Spleen (tissue), 11 donors: ENCODE data around the gene NTSR2. TPM values are rescaled to one million over a fixed set of nuclear protein-coding genes. Genes with fewer than 3 reads are reported as not detected.

ENCODE experiments used
- DNase-seq: peaks from one replicate; pipeline ENCODE4 v3.0.0-alpha.2; 2020
- H3K27ac ChIP-seq, 8 donors: fragments of 200-600 bp; sonication (generic) in 7 of 8; 1 replicate in 4 of 8; 2 replicates in 4 of 8; pipeline versions ENCODE4 v1.5.0 to v1.8.0; 2016 to 2021; ENCODE audit warnings: inconsistent platforms in 4 of 8, mild to moderate bottlenecking in 4 of 8, moderate library complexity in 1 of 8
- H3K27me3 ChIP-seq, 7 donors: fragments of 200-600 bp; sonication (generic) in 6 of 7; replicated peaks in 1 of 7; 1 replicate in 4 of 7; 2 replicates in 3 of 7; pipeline versions ENCODE4 v1.5.0 to v1.8.0; 2016 to 2021; ENCODE audit warnings: inconsistent platforms in 3 of 7, mild to moderate bottlenecking in 1 of 7
- H3K36me3 ChIP-seq, 6 donors: fragments of 200-600 bp; sonication (generic) in 5 of 6; 1 replicate in 4 of 6; 2 replicates in 2 of 6; pipeline versions ENCODE4 v1.5.0 to v1.8.0; 2016 to 2021; ENCODE audit warnings: inconsistent platforms in 2 of 6
- H3K4me1 ChIP-seq, 6 donors: fragments of 200-600 bp; sonication (generic) in 5 of 6; 1 replicate in 3 of 6; 2 replicates in 3 of 6; pipeline versions ENCODE4 v1.5.0 to v1.8.0; 2016 to 2021; ENCODE audit warnings: inconsistent platforms in 3 of 6
- H3K4me3 ChIP-seq, 8 donors: fragments of 200-600 bp; sonication (generic) in 7 of 8; 1 replicate in 4 of 8; 2 replicates in 4 of 8; pipeline versions ENCODE4 v1.5.0 to v1.8.0; 2016 to 2021; ENCODE audit warnings: inconsistent platforms in 4 of 8, mild to moderate bottlenecking in 4 of 8, moderate library complexity in 2 of 8
- H3K9me3 ChIP-seq, 8 donors: fragments of 200-600 bp; sonication (generic) in 7 of 8; 1 replicate in 4 of 8; 2 replicates in 4 of 8; pipeline versions ENCODE4 v1.5.0 to v1.8.0; 2016 to 2021; ENCODE audit warnings: inconsistent platforms in 4 of 8
- CTCF ChIP-seq, 11 experiments: fragments of 200-600 bp in 7 of 11; fragments of 450-650 bp in 4 of 11; sonication (generic) in 4 of 11; IDR thresholded peaks in 8 of 11; conservative IDR thresholded peaks in 3 of 11; 1 replicate in 7 of 11; 2 replicates in 4 of 11; pipeline versions ENCODE4 v1.4.0 to v1.8.0; 2016 to 2021; ENCODE audit warnings: antibody characterized with exemption in 11 of 11, inconsistent platforms in 4 of 11, mild to moderate bottlenecking in 1 of 11
- POLR2A ChIP-seq, 3 donors: fragments of 450-650 bp; IDR thresholded peaks; one replicate each; pipeline ENCODE4 v1.5.1; 2017; ENCODE audit warnings: antibody characterized with exemption in 3 of 3, mild to moderate bottlenecking in 1 of 3
- POLR2AphosphoS5 ChIP-seq, 3 donors: sonication (generic); formaldehyde crosslinking; IDR thresholded peaks; one replicate each; pipeline ENCODE4 v1.5.1; 2017; ENCODE audit warnings: antibody characterized with exemption in 3 of 3
- WGBS, 5 donors: extraction: QIAGEN DNeasy Blood & Tissue Kit in 3 of 5; methylation state at CpG; one replicate each; pipeline versions ENCODE4 v1.1.5 to v1.1.7; 2013 to 2018; 5-methylcytosine and 5-hydroxymethylcytosine counted together
- intact Hi-C: fragments of 100-400 bp; cut with DNase I; formaldehyde crosslinking; loops from one replicate; pipeline ENCODE4 v1.15.0; 2023; ENCODE audit warnings: low total_unique reads
- polyA plus RNA-seq, 3 donors: library from polyadenylated mRNA; stranded (reverse); fragments of 200-250 nt; gene quantifications; one replicate each; pipeline ENCODE4 v1.2.1, GENCODE V29; 2013
- total RNA-seq, 7 donors: library from RNA; depleted of rRNA in 3 of 7; stranded (reverse); fragments of >200 nt in 3 of 7; fragmentation: NEBNext Ultra II Directional in 4 of 7; extraction: Animal tissue kit (Norgen Biotek cat#: 25700) in 4 of 7; gene quantifications; one replicate each; pipeline versions ENCODE4 v1.1.0 to v1.2.1, GENCODE V29; 2016 to 2021
- donor health status: healthy with polysubstance abuse.
- donor health status: DM: no; HTN: no; CAD: no; lungs with moderate emphysema.
- donor health status: DM: no; HTN: no; CAD: no.
- donor health status: Bipolar disorder and iron deficiency.
- donor health status: healthy.
- donor health status: DM: no; HTN: no; CAD: no.
- donor health status: DM: yes; HTN: yes; CAD: no.

Gene NTSR2
- total and polyA plus RNA-seq, 10 donors = not detected

DNA sequence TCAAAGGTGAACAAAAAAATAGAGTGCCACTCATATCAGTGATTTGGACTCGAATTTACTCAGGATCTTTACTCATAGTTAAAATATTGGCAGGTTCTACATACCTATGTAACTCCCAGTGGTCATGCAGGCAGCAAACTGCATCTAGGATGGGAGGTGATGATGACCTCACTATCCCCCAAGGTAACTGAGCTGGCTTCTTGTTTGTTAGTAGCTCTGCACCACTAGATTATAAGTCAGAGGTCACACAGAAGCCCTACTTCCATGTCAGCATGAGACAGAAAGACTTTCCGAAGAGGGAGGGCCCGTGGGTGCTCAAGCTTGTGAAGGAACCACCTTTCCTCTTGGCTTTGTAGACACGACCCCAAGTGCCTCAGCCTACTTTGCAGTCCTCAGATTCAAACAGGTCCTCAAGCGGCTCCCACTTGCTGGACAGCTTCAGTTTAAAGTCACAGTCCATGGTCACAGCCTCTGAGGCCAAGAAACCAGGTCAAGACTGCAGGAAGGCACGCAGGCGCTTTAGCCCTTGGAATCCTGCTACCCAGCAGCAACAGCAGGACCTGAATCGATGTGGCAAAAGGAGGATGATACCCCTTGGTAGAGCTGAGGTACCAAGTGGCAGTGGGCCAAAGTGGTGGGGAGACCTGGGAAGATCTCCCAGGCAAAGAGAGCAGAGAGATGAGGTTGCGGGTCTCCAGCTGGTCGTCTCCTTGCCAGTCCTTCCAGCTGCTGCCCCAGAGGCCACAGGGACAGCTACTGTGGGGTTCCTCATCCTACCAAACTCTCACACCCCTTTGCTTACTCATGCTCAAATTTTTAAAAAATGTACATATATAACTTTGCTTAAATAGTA is 4.3 kb downstream of the NTSR2 start:
- H3K27me3 ChIP-seq = peaks cover 3 to 49% (median 19%) of the 10 kb centered on the region in 7 donors
- DNase-seq = peak; percentile 65
- peaks cover 0 to 8% (median 6%) of the 10 kb centered on the region in 6 donors for H3K4me1 ChIP-seq
- H3K27ac ChIP-seq = no peak overlapping the region
- no peaks in the 10 kb centered on the region for H3K36me3 ChIP-seq
- intact Hi-C loops = no loop called here
- H3K4me3 ChIP-seq = no peak overlapping the region
- WGBS, 5 donors = 75 to 84% (median 80%) methylated on average over 10 of the region's 10 CpGs
- peaks cover 0 to 14% (median 7%) of the 10 kb centered on the region in 8 donors for H3K9me3 ChIP-seq
- TF ChIP-seq POLR2A (IDR thresholded peaks at IDR 0.05) (no peak), POLR2AphosphoS5 (IDR thresholded peaks at IDR 0.05) (no peak), CTCF (IDR thresholded peaks at IDR 0.05 in 8 of 11, conservative IDR thresholded peaks at IDR 0.05 in 3 of 11) (no peak)

- H3K27me3 ChIP-seq = peaks cover 2 to 46% (median 12%) of the 10 kb centered on the region in 7 donors
- peaks cover 0 to 7% (median 5%) of the 10 kb centered on the region in 6 donors for H3K4me1 ChIP-seq
- H3K4me3 ChIP-seq = no peak overlapping the region
- intact Hi-C loops = no loop called here
- TF ChIP-seq POLR2A (IDR thresholded peaks at IDR 0.05) = no peak
- no peak for TF ChIP-seq POLR2AphosphoS5 (IDR thresholded peaks at IDR 0.05)
- TF ChIP-seq CTCF (IDR thresholded peaks at IDR 0.05 in 8 of 11, conservative IDR thresholded peaks at IDR 0.05 in 3 of 11) = no peak
- peak; percentile 38 for DNase-seq
- WGBS, 5 donors = 85 to 90% (median 87%) methylated on average over 11 of the region's 11 CpGs
- H3K27ac ChIP-seq = no peak overlapping the region
- no peaks in the 10 kb centered on the region for H3K36me3 ChIP-seq
- H3K9me3 ChIP-seq = peaks cover 0 to 14% (median 7%) of the 10 kb centered on the region in 8 donors
These were observed 5.0 kb downstream of the NTSR2 start for GRCh38 chr2:11665028-11665427.

DNA sequence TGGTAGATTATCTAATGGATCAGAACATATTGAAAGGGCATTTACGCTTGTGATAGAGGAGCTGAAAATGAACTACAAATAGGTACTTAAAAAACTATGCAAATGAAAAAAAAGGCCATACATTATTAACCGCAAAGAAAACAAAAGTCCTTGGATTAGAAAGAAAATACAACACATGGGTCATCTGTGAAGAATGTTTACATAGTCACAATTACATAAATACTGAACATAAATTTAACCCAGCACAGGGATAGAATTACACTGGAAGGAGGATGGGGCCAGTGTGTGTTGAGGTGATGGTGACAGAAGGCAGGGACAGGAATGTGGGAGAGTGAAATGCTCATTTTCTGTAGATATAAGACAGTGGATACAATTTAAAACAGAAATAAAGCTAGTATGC is 6.6 kb downstream of the NTSR2 start:
- WGBS, 5 donors = 92 to 97% (median 96%) methylated on average over 2 of the region's 2 CpGs
- intact Hi-C loops = no loop called here
- no peaks in the 10 kb centered on the region for H3K36me3 ChIP-seq
- TF ChIP-seq CTCF (IDR thresholded peaks at IDR 0.05 in 8 of 11, conservative IDR thresholded peaks at IDR 0.05 in 3 of 11) = no peak
- TF ChIP-seq POLR2AphosphoS5 (IDR thresholded peaks at IDR 0.05) = no peak
- TF ChIP-seq POLR2A (IDR thresholded peaks at IDR 0.05) = no peak
- H3K27ac ChIP-seq = no peak overlapping the region
- peaks cover 0 to 46% (median 0%) of the 10 kb centered on the region in 7 donors for H3K27me3 ChIP-seq
- no peaks in the 10 kb centered on the region for H3K4me1 ChIP-seq
- H3K4me3 ChIP-seq = no peak overlapping the region
- no peak for DNase-seq
- peaks cover 0 to 14% (median 7%) of the 10 kb centered on the region in 8 donors for H3K9me3 ChIP-seq

GRCh38 chr2:11662882-11663281 is 7.1 kb downstream of the NTSR2 start:
- intact Hi-C loops = no loop called here
- no peaks in the 10 kb centered on the region for H3K36me3 ChIP-seq
- H3K27ac ChIP-seq = no peak overlapping the region
- H3K4me3 ChIP-seq = no peak overlapping the region
- no peak for TF ChIP-seq POLR2A (IDR thresholded peaks at IDR 0.05)
- TF ChIP-seq POLR2AphosphoS5 (IDR thresholded peaks at IDR 0.05) = no peak
- no peak for TF ChIP-seq CTCF (IDR thresholded peaks at IDR 0.05 in 8 of 11, conservative IDR thresholded peaks at IDR 0.05 in 3 of 11)
- no peaks in the 10 kb centered on the region for H3K4me1 ChIP-seq
- peaks cover 0 to 14% (median 7%) of the 10 kb centered on the region in 8 donors for H3K9me3 ChIP-seq
- no peak for DNase-seq
- H3K27me3 ChIP-seq = peaks cover 0 to 46% (median 0%) of the 10 kb centered on the region in 7 donors
